GM21825 (cell line): ENCODE results near the gene ZNF341.

Experiments
- ATAC-seq: cut with Tn5 transposase; IDR thresholded peaks from one replicate; pipeline ENCODE4 v1.9.1; 2021; ENCODE audit warnings: mild to moderate bottlenecking, moderate library complexity; ENCODE audit not compliant: unreplicated experiment

Gene ZNF341

DNA sequence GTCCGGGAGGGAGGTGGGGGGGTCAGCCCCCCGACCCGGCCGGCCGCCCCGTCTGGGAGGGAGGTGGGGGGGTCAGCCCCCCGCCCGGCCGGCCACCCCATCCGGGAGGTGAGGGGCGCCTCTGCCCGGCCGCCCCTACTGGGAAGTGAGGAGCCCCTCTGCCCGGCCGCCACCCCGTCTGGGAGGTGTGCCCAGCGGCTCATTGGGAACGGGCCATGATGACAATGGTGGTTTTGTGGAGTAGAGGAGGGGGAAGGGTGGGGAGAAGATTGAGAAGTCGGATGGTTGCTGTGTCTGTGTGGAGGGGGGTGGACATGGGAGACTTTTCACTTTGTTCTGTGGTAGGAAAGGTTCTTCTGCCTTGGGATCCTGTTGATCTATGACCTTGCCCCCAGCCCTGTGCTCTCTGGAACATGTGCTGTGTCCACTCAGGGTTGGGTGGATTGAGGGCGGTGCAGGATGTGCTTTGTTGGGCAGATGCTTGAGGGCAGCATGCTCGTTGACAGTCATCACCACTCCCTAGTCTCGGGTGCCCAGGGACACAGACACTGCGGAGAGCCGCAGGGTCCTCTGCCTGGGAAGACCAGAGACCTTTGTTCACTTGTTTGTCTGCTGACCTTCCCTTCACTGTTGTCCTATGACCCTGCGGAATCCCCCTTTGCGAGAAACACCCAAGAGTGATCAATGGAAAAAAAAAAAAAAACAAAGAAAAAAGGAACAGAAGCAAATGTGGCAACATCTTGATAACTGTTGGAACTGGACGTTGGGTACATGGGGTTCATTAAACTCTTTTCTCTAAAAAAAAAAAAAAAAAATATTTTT, 30.0 kb upstream of the ZNF341 start:
- no peak for ATAC-seq

GRCh38 chr20:33702861-33703260, 28.9 kb upstream of the ZNF341 start:
- no peak for ATAC-seq

GRCh38 chr20:33703498-33704137, 28.2 kb upstream of the ZNF341 start:
- ATAC-seq: no peak

DNA sequence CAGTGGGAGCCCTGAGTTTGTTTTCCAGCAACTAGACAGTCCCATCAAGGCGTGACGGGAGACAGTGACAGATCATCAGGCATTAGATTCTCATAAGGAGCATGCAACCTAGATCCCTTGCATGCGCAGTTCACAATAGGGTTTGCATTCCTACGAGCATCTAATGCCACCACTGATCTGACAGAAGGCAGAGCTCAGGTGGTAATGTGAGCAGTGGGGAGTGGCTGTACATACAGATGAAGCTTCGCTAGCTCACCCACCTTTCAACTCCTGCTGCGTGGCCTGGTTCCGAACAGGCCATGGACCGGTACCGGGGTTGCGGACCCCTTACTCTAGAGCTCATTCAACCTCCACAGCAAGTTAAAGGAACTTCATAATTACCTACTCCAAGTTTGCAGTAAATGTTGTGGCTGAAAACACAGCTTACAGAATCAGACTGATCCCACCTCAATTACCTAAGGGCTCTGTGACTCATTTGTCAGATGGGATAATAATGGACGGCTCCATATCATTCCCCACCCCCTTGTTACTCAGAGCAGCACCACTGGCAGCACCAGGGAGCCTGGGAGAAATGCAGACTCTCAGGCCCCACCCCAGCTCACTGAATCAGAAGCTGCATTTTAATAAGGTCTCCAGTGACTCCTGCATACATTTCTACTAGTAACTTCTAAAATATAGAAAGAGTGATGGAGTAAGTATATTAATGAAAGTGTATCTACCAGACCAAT, 27.4 kb upstream of the ZNF341 start:
- ATAC-seq: no peak

DNA sequence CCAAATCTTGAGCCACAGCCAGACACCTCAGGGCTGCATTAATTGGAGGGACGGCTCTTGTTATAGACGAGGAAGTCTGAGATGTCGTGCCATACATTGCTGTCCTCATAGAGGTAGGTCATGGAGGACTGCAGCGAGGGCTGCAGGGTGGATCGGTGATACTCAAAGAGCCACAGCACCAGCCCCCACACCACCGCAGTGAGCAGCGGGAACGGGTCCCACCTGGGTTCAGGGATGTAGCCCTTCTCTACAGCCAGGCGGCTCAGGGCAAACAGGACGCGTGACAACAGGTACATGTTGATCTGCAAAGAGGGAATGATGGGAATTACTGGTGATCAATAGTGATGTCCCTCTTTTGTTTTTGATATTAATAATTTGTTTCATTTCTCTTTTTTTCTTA, 24.1 kb upstream of the ZNF341 start:
- ATAC-seq: no peak

- ATAC-seq: no peak
Observed at GRCh38 chr20:33709398-33709797, 22.4 kb upstream of the ZNF341 start.

DNA sequence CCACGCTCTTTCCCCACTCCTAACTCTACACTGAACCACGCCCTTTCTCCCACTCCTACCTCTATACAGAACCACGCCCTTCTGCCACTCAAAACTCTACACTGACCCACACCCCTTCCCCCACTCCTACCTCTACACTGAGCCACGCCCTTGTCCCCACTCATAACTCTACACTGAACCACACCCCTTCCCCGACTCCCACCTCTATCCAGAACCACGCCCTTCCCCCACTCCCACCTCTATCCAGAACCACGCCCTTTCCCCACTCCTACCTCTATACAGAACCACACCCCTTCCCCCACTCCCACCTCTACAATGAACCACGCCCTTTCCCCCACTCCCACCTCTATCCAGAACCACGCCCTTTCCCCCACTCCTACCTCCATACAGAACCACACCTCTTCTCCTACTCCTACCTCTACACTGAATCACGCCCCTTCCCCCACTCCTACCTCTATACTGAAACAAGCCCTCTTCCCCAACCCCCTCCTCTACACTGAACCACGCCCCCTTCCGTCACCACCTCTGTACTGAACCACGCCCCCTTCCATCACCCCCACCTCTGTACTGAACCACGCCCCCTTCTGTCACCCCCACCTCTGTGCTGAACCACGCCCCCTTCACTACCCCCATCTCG, 21.8 kb upstream of the ZNF341 start:
- no peak for ATAC-seq

GRCh38 chr20:33710681-33711445, 20.9 kb upstream of the ZNF341 start:
- ATAC-seq: no peak

DNA sequence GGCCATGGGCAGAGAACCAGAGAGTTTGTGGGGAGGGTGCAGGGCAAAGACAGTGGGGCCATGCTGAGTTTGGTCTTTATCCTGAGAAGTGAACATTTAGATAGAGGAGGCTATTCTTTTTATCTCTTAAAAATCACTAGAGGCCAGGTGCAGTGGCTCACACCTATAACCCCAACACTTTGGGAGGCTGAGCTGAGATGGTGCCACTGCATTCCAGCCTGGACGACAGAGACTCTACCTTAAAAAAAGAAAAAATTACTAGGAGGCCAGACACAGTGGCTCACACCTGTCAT, 20.4 kb upstream of the ZNF341 start:
- no peak for ATAC-seq

GRCh38 chr20:33713865-33714367, 17.9 kb upstream of the ZNF341 start:
- ATAC-seq: no peak

DNA sequence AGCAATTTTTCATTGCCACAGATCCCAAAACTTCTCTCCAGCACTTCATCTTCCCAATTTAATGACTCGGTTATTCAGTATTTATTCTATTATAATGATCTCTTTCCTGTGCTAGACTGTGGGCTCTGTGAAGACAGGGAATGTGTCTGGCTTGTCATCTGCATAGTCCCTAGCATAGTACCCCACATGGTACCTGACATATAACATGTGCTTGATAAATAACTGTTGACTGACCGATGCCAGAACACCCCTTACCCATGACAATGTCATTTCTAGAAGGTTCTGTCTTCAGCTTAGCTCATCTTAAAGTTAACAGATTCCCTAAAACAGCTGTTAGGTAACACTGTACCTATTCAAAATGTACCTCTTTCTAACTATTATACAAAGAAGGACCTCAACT, 15.3 kb upstream of the ZNF341 start:
- no peak for ATAC-seq

GRCh38 chr20:33719277-33719988, 12.4 kb upstream of the ZNF341 start:
- no peak for ATAC-seq

DNA sequence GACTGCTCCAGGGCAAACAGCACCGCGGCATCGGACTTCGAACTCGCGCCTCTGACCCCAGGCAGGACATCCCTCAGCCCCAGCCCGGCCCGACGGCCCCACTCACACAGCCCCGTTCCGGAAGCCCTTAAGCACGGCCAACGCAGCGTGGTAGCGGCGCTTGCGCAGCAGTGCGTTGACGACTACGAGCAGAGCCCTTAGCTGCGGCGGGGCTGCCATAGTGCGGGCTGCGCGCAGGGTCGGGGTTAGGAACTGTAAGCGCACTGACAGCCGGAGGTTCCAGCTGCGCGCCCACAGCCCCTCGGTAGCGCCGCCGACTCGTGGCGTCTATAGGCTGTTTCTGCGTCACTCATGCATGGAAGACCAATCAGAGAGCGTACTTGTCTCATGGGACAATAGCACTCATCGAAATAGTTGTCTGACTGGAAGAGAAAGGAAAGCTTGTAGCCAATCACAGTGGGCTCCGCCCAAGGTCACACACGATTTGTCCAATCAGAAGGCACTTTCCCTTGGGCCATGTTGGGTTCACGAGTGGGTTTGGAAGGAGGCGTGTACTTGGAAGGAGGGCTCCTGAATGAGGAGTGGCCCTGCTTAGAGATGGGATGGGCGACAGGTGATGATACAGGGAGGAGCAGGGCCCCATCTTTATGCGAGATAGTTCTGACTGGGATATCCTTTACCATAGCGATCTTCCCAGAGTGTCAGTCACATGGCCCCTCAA, 11.6 kb upstream of the ZNF341 start, which contains the start of gene PXMP4:
Gene PXMP4 (minus strand): TSS at position 322 of the 721 bp plus-strand sequence. CDS start 103 bp downstream, at position 219.
- peak; percentile 92 for ATAC-seq

- no peak for ATAC-seq
Observed at GRCh38 chr20:33721391-33722140, 10.2 kb upstream of the ZNF341 start.

DNA sequence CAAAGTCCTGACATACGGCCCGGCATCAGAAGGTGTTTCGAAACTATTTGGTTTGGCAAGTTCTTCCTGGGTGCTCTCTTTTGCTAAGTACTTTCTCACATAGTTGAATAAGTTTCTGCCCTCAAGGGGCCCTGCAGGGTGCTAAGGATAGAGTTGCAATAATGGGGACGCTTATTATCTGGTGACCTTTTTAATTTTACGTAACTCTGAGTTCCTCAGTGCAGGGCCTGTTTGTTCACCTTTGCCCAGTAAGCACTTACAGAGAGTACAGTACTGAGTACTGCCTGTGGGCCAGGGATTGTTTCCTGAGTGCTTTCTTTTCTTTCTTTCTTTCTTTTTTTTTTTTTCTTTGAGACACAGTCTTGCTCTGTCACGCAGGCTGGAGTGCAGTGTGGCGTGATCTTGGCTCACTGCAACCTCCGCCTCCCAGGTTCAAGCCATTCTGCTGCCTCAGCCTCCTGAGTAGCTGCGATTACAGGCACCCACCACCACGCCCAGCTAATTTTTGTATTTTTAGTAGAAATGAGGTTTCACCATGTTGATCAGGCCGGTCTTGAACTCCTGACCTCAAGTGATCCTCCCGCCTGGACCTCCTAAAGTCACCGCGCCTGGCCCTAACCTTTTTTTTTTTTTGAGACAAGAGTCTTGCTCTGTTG, 7.2 kb upstream of the ZNF341 start:
- no peak for ATAC-seq

- no peak for ATAC-seq
Observed at GRCh38 chr20:33725607-33726264, 6.1 kb upstream of the ZNF341 start.

GRCh38 chr20:33727115-33727479, 4.7 kb upstream of the ZNF341 start:
- ATAC-seq: no peak

- no peak for ATAC-seq
Observed at GRCh38 chr20:33727806-33728205, 4.0 kb upstream of the ZNF341 start.
